Placental pericyte (primary cell): Measurements from ENCODE around the gene OR13C9. TPM values are rescaled to one million over a fixed set of nuclear protein-coding genes. Genes with fewer than 3 reads are reported as not detected.

Source experiments
- total RNA-seq: library from RNA; depleted of rRNA; stranded (reverse); fragments of >200 nt; gene quantifications from 2 replicates; pipeline ENCODE4 v1.2.3, GENCODE V29; 2012

Gene OR13C9
- not detected in 2 replicates for total RNA-seq

GRCh38 chr9:104618104-104618503, at the start of gene OR13C9:
Gene OR13C9 (minus strand): TSS chr9:104618204. CDS start chr9:104618204, 0 bp downstream.

GRCh38 chr9:104605527-104605926, 12.5 kb downstream of the OR13C9 start, which contains the start of gene OR13C2:
Gene OR13C2 (minus strand): TSS chr9:104605627. CDS start chr9:104605627, 0 bp downstream.

GRCh38 chr9:104599313-104599712, 18.7 kb downstream of the OR13C9 start, which contains the start of gene OR13C5:
Gene OR13C5 (minus strand): TSS chr9:104599413. CDS start chr9:104599413, 0 bp downstream.

GRCh38 chr9:104568868-104569267, 49.1 kb downstream of the OR13C9 start, which contains the start of gene OR13C8:
Gene OR13C8 (plus strand): TSS chr9:104569168. CDS start chr9:104569168, 0 bp downstream.

Other genes starting within 250 kb of the OR13C9 start
- gene OR13F1, start 113.9 kb downstream of the OR13C9 start, total RNA-seq, result not detected in 2 replicates
- gene OR13C4, start 91.0 kb downstream of the OR13C9 start, total RNA-seq, result not detected in 2 replicates
- not detected in 2 replicates for gene OR13C3, start 81.3 kb downstream of the OR13C9 start, total RNA-seq
- not detected in 2 replicates for gene OR13C8, start 49.0 kb downstream of the OR13C9 start, total RNA-seq
- gene OR13C5, start 18.8 kb downstream of the OR13C9 start, total RNA-seq, result not detected in 2 replicates
- gene OR13C2, start 12.6 kb downstream of the OR13C9 start, total RNA-seq, result not detected in 2 replicates
- not detected in 2 replicates for gene OR13D1, start 76.3 kb upstream of the OR13C9 start, total RNA-seq
- 19.3 and 30.9 TPM in 2 replicates for gene NIPSNAP3A, start 129.5 kb upstream of the OR13C9 start, total RNA-seq
- 0.43 and 0.88 TPM in 2 replicates for gene NIPSNAP3B, start 145.9 kb upstream of the OR13C9 start, total RNA-seq